Left ventricle myocardium inferior (tissue), 1 donor: ENCODE measurements around the gene PCYT2. TPM values are rescaled to one million over a fixed set of nuclear protein-coding genes. Genes with fewer than 3 reads are reported as not detected.
"Not testable (repeated sequence)": the region's sequence is repeated elsewhere in the genome, so short reads cannot be mapped to it uniquely, and the experiment has no call there.

Source experiments
- DNase-seq: peaks from one replicate; pipeline ENCODE4 v3.0.0-alpha.2; 2020
- H3K27ac ChIP-seq: fragments of 200-600 bp; replicated peaks from 2 replicates; pipeline ENCODE4 v1.8.0; 2021
- H3K27me3 ChIP-seq: fragments of 200-600 bp; 2 replicates; pipeline ENCODE4 v1.8.0; 2021; ENCODE audit warnings: low read depth
- H3K36me3 ChIP-seq: fragments of 200-600 bp; 2 replicates; pipeline ENCODE4 v1.8.0; 2021
- H3K4me1 ChIP-seq: fragments of 200-600 bp; 2 replicates; pipeline ENCODE4 v1.8.0; 2021
- H3K4me3 ChIP-seq: fragments of 200-600 bp; 2 replicates; pipeline ENCODE4 v1.8.0; 2021; ENCODE audit warnings: mild to moderate bottlenecking, moderate library complexity
- H3K9me3 ChIP-seq: fragments of 200-600 bp; replicated peaks from 2 replicates; pipeline ENCODE4 v1.8.0; 2021
- intact Hi-C: fragments of 100-400 bp; cut with micrococcal nuclease; formaldehyde crosslinking; loops from one replicate; pipeline ENCODE4 v1.11.0; 2022
- total RNA-seq: library from RNA; stranded (reverse); fragmentation: NEBNext Ultra II Directional; extraction: Animal tissue kit (Norgen Biotek cat#: 25700); gene quantifications from one replicate; pipeline ENCODE4 v1.2.1, GENCODE V29; 2021
- TF ChIP-seq, protein P1 (sequence below): fragments of 200-600 bp; IDR thresholded peaks from 2 replicates; pipeline ENCODE4 v1.8.0; 2021; ENCODE audit warnings: antibody characterized with exemption, mild to moderate bottlenecking, borderline replicate concordance
- donor health status: DM: no; HTN: yes; CAD: no; lungs with severe emphysema.

Gene PCYT2
- total RNA-seq, 1 donor from 2014 or later, result 48.1 TPM

DNA sequence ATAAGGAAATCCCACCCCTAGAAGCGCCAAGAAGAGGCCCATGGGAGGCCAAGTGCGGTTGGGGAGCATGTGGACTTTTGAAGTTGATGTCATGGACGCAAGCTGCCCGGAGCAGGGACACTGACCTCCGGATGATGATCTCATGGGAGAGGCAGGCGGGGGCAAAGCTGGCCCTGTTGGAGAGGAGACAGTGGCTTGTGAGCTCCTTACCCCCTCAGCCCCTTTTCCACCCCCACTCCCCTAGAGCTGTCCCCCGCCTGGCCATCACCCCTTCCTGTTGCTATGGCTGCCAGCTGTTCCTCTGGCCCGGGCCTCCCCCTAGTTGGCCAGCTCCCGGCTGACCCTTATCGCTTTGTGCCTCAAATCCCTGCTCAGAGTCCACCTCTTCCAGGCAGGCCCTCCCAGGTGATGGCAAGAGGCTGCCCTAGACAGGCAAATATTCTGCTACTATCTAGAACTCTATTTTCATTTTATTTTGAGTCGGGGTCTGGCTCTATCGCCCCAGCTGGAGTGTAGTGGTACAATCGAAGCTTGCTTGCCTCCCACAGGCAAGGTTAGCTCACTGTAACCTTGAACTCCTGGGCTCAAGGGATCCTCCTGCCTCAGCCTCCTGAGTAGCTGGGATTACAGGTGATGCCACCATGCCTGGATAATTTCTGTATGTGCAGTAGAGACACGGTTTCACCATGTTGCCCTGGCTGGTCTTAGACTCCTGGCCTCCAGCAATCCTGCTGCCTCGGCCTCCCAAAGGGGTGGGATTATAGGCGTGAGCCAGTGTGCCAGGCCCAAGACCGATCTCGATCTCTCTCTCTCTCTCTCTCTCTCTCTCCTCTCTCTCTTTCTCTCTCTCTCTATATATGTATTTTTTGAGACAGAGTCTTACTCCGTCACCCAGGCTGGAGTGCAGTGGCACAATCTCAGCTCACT, 43.2 kb upstream of the PCYT2 start:
- H3K4me3 ChIP-seq, result no peak overlapping the region
- peaks cover 61% of the 10 kb centered on the region for H3K27me3 ChIP-seq
- H3K4me1 ChIP-seq, result peaks cover 4% of the 10 kb centered on the region
- no peak for DNase-seq
- H3K27ac ChIP-seq, result no peak overlapping the region
- H3K9me3 ChIP-seq, result no peaks in the 10 kb centered on the region
- TF ChIP-seq, protein P1, sequence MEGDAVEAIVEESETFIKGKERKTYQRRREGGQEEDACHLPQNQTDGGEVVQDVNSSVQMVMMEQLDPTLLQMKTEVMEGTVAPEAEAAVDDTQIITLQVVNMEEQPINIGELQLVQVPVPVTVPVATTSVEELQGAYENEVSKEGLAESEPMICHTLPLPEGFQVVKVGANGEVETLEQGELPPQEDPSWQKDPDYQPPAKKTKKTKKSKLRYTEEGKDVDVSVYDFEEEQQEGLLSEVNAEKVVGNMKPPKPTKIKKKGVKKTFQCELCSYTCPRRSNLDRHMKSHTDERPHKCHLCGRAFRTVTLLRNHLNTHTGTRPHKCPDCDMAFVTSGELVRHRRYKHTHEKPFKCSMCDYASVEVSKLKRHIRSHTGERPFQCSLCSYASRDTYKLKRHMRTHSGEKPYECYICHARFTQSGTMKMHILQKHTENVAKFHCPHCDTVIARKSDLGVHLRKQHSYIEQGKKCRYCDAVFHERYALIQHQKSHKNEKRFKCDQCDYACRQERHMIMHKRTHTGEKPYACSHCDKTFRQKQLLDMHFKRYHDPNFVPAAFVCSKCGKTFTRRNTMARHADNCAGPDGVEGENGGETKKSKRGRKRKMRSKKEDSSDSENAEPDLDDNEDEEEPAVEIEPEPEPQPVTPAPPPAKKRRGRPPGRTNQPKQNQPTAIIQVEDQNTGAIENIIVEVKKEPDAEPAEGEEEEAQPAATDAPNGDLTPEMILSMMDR, result no peak
- intact Hi-C loops, result no loop called here
- H3K36me3 ChIP-seq, result no peaks in the 10 kb centered on the region

DNA sequence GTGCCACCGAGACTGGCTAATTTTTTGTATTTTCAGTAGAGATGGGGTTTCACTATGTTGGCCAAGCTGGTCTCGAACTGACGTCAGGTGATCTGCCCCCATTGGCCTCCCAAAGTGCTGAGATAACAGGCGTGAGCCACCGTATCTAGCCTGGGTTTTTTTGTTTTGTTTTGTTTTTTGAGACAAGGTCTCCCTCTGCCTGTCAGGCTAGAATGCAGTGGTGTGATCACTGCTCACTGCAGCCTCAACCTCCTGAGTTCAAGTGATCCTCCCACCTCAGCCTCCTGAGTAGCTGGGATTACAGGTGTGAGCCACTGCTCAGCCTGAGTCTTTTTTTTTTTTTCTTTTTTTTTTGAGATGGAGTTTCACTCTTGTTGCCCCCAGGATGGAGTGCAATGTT, 42.2 kb upstream of the PCYT2 start:
- H3K9me3 ChIP-seq, H3K4me3 ChIP-seq, DNase-seq, intact Hi-C loops, H3K36me3 ChIP-seq, H3K27ac ChIP-seq, H3K4me1 ChIP-seq: not testable (repeated sequence)
- TF ChIP-seq, protein P1, result peak; percentile 19
- H3K27me3 ChIP-seq, result peaks cover 51% of the 10 kb centered on the region

DNA sequence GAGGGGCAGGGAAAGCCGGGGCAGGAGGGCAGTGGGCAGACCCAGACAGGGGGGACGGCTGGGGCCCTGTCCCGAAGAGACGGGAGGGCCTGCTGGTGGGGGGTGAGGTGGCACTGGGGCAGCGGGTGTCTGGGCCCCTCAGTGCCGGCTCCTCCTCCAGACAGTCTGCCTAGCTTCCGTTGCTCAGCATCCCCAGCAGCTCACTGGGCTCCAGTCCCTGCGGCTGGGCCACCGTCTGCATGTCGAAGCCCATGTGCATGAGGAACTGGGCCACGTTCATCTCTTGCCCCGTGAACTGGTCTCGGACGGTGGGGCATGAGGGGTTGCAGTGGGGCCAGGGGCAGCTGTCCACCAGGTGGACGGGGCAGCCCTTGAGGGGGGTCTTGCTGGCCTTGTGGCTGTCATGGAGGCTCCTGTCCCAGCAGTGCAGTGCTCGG, 41.6 kb upstream of the PCYT2 start:
- Histone ChIP-seq H3K36me3 (no peaks in the 10 kb centered on the region), H3K27me3 (peaks cover 45% of the 10 kb centered on the region), H3K27ac (no peak overlapping the region), H3K4me1 (no peaks in the 10 kb centered on the region), H3K9me3 (no peaks in the 10 kb centered on the region), H3K4me3 (no peak overlapping the region)
- DNase-seq, result no peak
- TF ChIP-seq, protein P1, result no peak
- intact Hi-C loops, result no loop called here

DNA sequence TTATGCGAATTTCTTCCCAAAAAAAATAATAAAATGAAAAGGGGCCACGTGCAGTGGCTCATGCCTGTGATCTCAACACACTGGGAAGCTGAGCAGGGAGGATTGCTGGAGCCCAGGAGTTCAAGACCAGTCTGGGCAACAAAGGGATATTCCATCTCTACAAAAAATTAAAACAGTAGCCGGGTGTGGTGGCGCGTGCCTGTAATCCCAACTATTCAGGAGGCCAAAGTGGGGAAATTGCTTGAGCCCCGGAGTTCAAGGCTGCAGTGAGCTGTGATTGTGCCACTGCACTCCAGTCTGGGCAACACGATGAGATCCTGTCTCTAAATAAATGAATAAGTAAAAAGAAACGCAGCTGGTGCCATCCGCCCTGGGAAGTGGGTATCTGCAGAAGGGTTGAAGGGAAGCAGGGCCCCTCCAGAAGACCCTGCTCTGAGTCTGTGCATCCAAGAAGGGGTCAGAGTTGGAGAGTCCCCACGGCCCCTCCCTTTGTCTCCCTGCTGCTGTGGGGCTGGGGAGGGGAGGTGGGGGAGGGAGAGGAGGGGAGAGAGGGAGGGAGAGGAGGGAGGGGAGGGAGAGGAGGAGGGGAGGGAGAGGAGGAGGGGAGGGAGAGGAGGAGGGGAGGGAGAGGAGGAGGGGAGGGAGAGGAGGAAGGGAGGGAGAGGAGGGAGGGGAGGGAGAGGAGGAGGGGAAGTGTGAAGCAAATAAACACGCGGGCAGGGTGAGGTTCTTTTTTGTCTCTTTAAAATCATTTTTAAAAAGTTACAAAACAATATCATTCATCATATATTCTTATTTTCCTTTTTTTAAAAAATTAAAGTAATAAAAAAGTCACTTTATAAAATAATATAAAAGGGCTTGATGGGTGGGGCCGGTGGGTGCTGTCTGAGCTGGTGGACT, 40.8 kb upstream of the PCYT2 start:
- no peaks in the 10 kb centered on the region for H3K9me3 ChIP-seq
- no peak overlapping the region for H3K4me3 ChIP-seq
- TF ChIP-seq, protein P1, result no peak
- H3K36me3 ChIP-seq, result no peaks in the 10 kb centered on the region
- H3K4me1 ChIP-seq, result no peaks in the 10 kb centered on the region
- no peak overlapping the region for H3K27ac ChIP-seq
- no peak for DNase-seq
- H3K27me3 ChIP-seq, result peaks cover 37% of the 10 kb centered on the region
- intact Hi-C loops, result no loop called here

DNA sequence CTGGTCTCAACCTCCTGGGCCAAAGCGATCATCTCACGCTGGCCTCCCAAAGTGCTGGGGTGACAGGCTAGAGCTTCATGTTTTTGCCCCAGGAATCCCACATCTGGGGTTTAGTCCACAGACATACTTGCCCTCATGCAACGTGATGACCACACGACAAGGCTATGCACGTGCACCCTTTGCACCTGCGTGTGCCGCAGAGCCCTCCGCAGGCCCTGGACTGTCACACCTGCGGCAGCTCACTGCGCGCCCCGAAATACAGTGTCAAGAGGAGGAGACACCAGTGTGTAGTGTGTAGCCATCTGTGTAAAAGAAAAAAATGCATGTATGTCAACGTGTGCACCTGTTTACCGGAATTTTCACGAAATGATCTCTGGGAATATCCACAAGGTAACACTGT, 39.3 kb upstream of the PCYT2 start:
- no peak overlapping the region for H3K27ac ChIP-seq
- TF ChIP-seq, protein P1, result no peak
- no peaks in the 10 kb centered on the region for H3K9me3 ChIP-seq
- no peak for DNase-seq
- H3K27me3 ChIP-seq, result peaks cover 29% of the 10 kb centered on the region
- intact Hi-C loops, result no loop called here
- no peaks in the 10 kb centered on the region for H3K4me1 ChIP-seq
- no peak overlapping the region for H3K4me3 ChIP-seq
- H3K36me3 ChIP-seq, result no peaks in the 10 kb centered on the region
